Measurements from ENCODE around the gene NUCKS1.

NUCKS1 gene

GRCh38 chr1:205670611-205671430, 79.2 kb downstream of the NUCKS1 start:
- DNase-seq (ENCODE audit: extremely low read depth in 1 of 2, low read depth in 1 of 2) = no peak

GRCh38 chr1:205670150-205670446, 79.9 kb downstream of the NUCKS1 start:
- DNase-seq (ENCODE audit: extremely low read depth in 1 of 2, low read depth in 1 of 2) = no peak

- DNase-seq (ENCODE audit: extremely low read depth in 1 of 2, low read depth in 1 of 2) = no peak
Observed at GRCh38 chr1:205669341-205670149, 80.4 kb downstream of the NUCKS1 start.

GRCh38 chr1:205668951-205669340, 81.0 kb downstream of the NUCKS1 start:
- no peak for DNase-seq (ENCODE audit: extremely low read depth in 1 of 2, low read depth in 1 of 2)

GRCh38 chr1:205667909-205668643, 81.9 kb downstream of the NUCKS1 start:
- DNase-seq (ENCODE audit: extremely low read depth in 1 of 2, low read depth in 1 of 2) = no peak

GRCh38 chr1:205666372-205667166, 83.4 kb downstream of the NUCKS1 start:
- DNase-seq (ENCODE audit: extremely low read depth in 1 of 2, low read depth in 1 of 2) = no peak

- DNase-seq (ENCODE audit: extremely low read depth in 1 of 2, low read depth in 1 of 2) = no peak
Observed at GRCh38 chr1:205665201-205666045, 84.6 kb downstream of the NUCKS1 start.

- DNase-seq (ENCODE audit: extremely low read depth in 1 of 2, low read depth in 1 of 2) = no peak
Observed at GRCh38 chr1:205664399-205665017, 85.5 kb downstream of the NUCKS1 start.

- DNase-seq (ENCODE audit: extremely low read depth in 1 of 2, low read depth in 1 of 2) = no peak
Observed at GRCh38 chr1:205663286-205663936, 86.6 kb downstream of the NUCKS1 start.

Data from activated CD8-positive, alpha-beta memory T cell treated with anti-CD3 and anti-CD28 coated beads for 1 hour (primary cell).